Measurements from ENCODE around the gene TRIP6.
A peak's percentile ranks its signal among the peaks of the same experiment; 100 is the strongest.

TRIP6 gene

GRCh38 chr7:100888291-100888987 lies 21.3 kb downstream of the TRIP6 start:
- peaks cover 69% of the 10 kb centered on the region for H3K4me1 Mint-ChIP-seq (ENCODE audit: low read depth)
- H3K36me3 Mint-ChIP-seq (ENCODE audit: low read depth), result peaks cover 53% of the 10 kb centered on the region
- peaks cover 19% of the 10 kb centered on the region for H3K27me3 Mint-ChIP-seq
- H3K27ac Mint-ChIP-seq, result peak overlapping the region; percentile 94
- H3K9me3 Mint-ChIP-seq, result no peaks in the 10 kb centered on the region
- peak overlapping the region; percentile 89 for H3K4me3 Mint-ChIP-seq

DNA sequence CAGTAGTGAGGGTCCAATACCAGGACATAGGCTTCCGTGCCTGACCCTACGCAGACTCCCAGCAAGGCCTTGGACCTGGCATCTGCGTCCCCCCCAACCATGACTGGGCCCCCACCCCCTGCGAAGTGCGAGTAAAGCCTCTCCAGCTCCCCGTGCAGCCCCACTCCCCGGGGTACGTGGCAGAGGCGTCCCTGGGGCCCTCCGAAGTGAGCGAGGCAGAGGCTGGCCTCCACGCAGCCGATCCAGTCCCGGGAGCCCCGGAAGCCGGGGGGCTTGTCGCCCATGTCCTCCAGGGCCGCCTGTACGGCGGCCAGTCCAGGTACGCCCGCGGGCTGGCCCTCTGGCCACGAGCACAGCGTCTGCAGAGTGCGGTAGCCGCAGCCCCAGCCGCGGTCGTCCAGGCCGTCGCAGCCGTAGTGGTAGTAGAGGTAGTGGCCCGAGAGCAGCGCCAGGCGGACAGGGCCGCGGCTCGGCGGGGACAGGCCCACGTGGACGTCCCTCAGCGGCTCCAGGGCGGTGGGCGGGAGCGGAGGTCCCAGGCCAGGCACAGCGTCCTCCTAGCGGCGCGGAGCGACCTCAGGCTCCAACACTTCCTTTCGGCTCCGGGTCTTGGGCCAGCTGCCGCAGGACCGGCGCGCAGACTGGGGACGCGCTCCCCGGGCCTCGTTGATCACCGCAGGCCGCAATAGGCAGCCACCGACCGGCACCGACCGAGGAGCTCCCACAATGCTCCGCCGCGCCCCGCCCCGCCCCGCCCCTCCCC lies 22.0 kb downstream of the TRIP6 start, which contains the start of gene UFSP1:
TSS of gene UFSP1 (minus strand) at position 728 of the 763 bp plus-strand sequence. CDS start at position 284, 444 bp downstream.
- Mint-ChIP-seq H3K9me3 (no peaks in the 10 kb centered on the region), H3K36me3 (ENCODE audit: low read depth) (peaks cover 46% of the 10 kb centered on the region), H3K4me3 (peak within 1 kb of the TSS; percentile 89), H3K4me1 (ENCODE audit: low read depth) (peaks cover 61% of the 10 kb centered on the region), H3K27me3 (peaks cover 19% of the 10 kb centered on the region), H3K27ac (peak within 1 kb of the TSS; percentile 94)

- Mint-ChIP-seq H3K9me3 (no peaks in the 10 kb centered on the region), H3K27me3 (peaks cover 21% of the 10 kb centered on the region), H3K4me3 (peak overlapping the region; percentile 89), H3K36me3 (ENCODE audit: low read depth) (peaks cover 28% of the 10 kb centered on the region), H3K4me1 (ENCODE audit: low read depth) (peaks cover 45% of the 10 kb centered on the region), H3K27ac (peak overlapping the region; percentile 83)
Observed at GRCh38 chr7:100890653-100891567, 23.7 kb downstream of the TRIP6 start.

DNA sequence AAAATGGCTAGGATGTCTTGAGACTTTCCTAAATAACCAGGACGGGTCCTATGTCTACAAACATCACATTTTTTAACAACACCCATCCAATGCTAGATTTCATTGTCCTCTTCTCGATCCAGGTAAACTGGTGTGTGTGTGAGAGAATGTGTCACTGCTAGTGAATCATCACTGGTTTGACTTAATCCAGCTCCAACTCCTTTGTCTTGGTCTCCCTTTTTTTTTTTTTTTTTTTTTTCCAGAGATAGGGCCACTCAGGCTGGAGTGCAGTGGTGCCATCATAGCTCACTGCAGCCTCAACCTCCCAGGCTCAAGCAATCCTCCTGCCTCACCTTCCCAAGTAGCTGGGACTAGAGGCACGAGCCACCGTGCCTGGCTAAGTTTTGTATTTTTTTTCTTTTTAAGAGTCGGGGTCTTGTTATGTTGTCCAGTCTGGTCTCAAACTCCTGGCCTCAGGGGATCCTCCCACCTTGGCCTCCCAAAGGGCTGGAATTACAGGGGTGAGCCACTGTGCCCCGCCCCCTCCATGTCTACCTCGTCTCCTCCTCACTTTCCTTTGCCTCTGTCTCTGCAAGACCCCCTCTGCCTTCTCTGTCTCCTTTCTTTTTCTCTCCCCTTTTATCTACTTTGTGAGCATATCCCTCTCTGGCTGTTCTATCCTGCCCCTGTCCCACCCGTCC lies 24.5 kb downstream of the TRIP6 start:
- Mint-ChIP-seq H3K27ac (peak overlapping the region; percentile 74), H3K27me3 (peaks cover 26% of the 10 kb centered on the region), H3K4me3 (peak overlapping the region; percentile 65), H3K9me3 (no peaks in the 10 kb centered on the region), H3K4me1 (ENCODE audit: low read depth) (peaks cover 43% of the 10 kb centered on the region), H3K36me3 (ENCODE audit: low read depth) (peaks cover 20% of the 10 kb centered on the region)

GRCh38 chr7:100892364-100893317 lies 25.5 kb downstream of the TRIP6 start:
- Mint-ChIP-seq H3K27me3 (peaks cover 30% of the 10 kb centered on the region), H3K4me3 (no peak overlapping the region), H3K27ac (no peak overlapping the region), H3K4me1 (ENCODE audit: low read depth) (peaks cover 34% of the 10 kb centered on the region), H3K36me3 (ENCODE audit: low read depth) (peaks cover 11% of the 10 kb centered on the region), H3K9me3 (no peaks in the 10 kb centered on the region)

- H3K4me1 Mint-ChIP-seq (ENCODE audit: low read depth), result peaks cover 26% of the 10 kb centered on the region
- H3K27me3 Mint-ChIP-seq, result peaks cover 36% of the 10 kb centered on the region
- peaks cover 3% of the 10 kb centered on the region for H3K36me3 Mint-ChIP-seq (ENCODE audit: low read depth)
- H3K9me3 Mint-ChIP-seq, result no peaks in the 10 kb centered on the region
- H3K4me3 Mint-ChIP-seq, result no peak overlapping the region
- no peak overlapping the region for H3K27ac Mint-ChIP-seq
Observed at GRCh38 chr7:100893318-100893895, 26.2 kb downstream of the TRIP6 start.

- Mint-ChIP-seq H3K4me1 (ENCODE audit: low read depth) (peaks cover 23% of the 10 kb centered on the region), H3K36me3 (ENCODE audit: low read depth) (no peaks in the 10 kb centered on the region), H3K9me3 (no peaks in the 10 kb centered on the region), H3K4me3 (no peak overlapping the region), H3K27ac (no peak overlapping the region), H3K27me3 (peaks cover 36% of the 10 kb centered on the region)
Observed at GRCh38 chr7:100893910-100894721, 26.9 kb downstream of the TRIP6 start.

DNA sequence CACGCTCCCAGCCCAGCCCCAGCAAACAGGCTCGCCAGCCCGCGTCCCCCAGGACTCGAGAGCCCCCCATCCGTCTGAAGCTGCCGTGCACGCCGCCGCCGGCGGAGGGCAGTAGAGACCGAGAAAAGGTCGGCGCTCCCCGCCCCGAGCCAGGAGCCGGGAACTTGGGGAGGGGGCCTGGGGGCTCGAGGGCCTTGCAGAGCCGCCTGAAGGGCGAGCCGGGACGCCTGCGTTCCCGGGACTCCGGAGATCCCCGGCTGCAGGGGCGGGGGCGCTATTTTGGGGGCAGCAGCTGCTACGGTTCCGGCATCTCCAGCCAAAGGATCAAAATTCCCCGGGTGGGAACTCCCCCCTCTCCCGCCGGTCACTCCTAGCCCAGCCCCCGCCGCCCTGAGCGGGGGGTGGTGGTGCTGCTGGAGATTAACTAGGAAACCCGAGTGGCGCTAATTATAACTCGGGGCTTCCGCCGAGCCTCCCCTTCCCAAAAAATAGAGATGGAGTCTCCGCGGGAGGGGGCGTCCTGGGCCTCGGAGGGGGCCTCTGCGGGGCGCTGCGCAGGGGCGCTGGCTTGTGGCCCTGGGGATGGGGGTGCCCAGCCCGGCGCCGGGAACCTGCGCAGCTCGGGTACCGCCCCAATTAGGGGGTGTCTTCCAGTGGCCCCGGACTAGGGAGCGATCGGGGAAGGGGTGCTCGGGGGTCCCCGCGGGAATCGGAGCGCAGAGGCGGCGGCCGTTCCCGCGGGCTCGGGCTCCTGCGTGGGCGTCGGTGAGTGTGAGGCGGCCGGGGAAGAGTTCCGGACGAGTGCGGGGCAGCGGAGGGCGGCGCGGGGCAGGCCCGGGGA lies 27.9 kb downstream of the TRIP6 start:
- Mint-ChIP-seq H3K27ac (no peak overlapping the region), H3K27me3 (peaks cover 39% of the 10 kb centered on the region)

GRCh38 chr7:100895701-100895955 lies 28.4 kb downstream of the TRIP6 start, which contains the start of gene ACHE:
Gene ACHE (minus strand): TSS chr7:100895888. CDS start chr7:100894232, 1,656 bp downstream.
- Mint-ChIP-seq H3K36me3 (ENCODE audit: low read depth) (no peaks in the 10 kb centered on the region), H3K27me3 (peaks cover 41% of the 10 kb centered on the region), H3K4me3 (peak within 1 kb of the TSS; percentile 80), H3K27ac (no peak within 1 kb of the TSS), H3K9me3 (no peaks in the 10 kb centered on the region), H3K4me1 (ENCODE audit: low read depth) (peaks cover 18% of the 10 kb centered on the region)

More for the DNA sequence above, 27.9 kb downstream of the TRIP6 start:
- no peaks in the 10 kb centered on the region for H3K9me3 Mint-ChIP-seq
- no peak overlapping the region for H3K4me3 Mint-ChIP-seq
- H3K36me3 Mint-ChIP-seq (ENCODE audit: low read depth), result no peaks in the 10 kb centered on the region
- peaks cover 23% of the 10 kb centered on the region for H3K4me1 Mint-ChIP-seq (ENCODE audit: low read depth)

DNA sequence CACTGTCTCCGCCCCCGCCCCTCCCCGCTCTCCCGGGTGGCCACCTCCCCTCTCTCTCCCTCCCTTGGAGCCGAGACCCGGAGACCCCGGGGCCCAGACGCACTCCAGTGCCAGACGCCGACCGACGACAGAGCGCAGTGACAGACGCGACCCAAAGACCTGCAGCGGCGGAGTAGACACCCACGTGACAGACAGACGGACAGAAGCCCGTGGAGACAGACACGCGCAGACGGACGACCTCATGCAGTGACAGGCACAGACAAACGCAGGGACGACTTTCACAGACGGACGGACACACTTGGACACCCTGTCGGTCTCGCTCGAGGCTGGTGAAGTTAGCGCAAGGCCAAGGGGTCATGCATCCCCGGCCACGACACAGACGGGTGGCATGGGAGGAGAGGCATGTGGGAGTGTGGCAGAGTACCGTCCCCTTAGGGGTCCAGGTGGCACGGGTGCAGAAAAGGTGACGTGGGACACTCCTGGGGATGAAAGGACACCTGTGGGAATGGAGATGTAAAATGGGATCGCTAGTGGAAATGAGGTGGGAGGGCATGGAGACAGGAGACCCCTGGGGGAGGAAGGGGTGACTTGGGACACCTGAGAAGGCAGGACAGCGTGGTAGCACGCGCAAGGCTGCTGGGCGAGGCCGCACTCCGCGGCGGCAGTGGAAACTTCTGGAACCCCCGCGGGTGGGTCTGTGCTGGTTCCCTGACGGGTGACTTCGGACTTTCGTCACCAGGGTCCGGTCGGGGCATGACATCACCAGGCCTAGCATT lies 29.0 kb downstream of the TRIP6 start:
- no peaks in the 10 kb centered on the region for H3K36me3 Mint-ChIP-seq (ENCODE audit: low read depth)
- peaks cover 46% of the 10 kb centered on the region for H3K27me3 Mint-ChIP-seq
- H3K4me3 Mint-ChIP-seq, result peak overlapping the region; percentile 80
- H3K4me1 Mint-ChIP-seq (ENCODE audit: low read depth), result peaks cover 13% of the 10 kb centered on the region
- H3K9me3 Mint-ChIP-seq, result no peaks in the 10 kb centered on the region
- H3K27ac Mint-ChIP-seq, result no peak overlapping the region

DNA sequence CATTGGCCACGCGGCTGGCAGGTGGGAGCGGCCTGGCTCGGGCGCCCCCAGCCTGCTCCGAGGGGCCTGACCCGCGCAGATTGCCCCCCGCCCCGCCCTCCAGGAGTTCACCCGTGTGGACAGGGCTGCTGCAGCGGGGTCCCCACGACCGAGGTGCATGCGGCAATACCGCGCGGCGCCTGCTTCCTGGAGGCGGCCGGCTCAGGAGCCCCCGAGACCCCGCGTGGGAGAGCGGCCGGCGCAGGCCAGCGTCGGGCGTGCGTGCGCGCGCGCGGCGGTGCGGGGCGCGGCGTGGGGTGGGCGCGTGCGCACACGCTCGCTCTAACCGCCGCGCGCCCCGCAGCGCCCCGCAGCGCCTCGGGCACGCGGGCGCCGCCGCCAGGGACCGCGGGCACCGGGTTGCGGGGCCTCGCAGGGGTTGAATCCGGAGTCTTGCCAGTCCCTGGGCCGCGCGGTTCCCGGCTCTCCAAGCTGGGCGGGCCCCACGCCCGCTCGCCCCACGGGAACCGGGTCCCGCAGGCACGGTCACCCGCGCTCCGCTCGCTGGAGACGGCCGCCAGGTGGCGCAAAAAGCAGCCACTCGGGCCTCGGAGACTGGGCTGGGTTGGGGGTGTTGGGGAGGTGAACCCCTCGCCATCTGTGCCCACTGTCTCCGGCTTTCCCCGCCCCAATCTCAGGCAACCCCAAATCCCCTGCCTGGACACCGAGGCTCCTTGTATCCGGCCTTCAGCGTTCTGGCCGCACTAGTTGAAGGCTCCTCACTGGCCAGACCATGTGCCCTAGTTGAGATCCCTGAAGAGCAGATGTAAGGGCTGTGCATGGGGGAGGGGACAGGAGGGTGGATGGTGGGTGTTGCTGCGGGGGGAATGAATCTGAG lies 29.8 kb downstream of the TRIP6 start:
- H3K9me3 Mint-ChIP-seq, result no peaks in the 10 kb centered on the region
- no peak overlapping the region for H3K4me3 Mint-ChIP-seq
- peaks cover 8% of the 10 kb centered on the region for H3K4me1 Mint-ChIP-seq (ENCODE audit: low read depth)
- H3K27ac Mint-ChIP-seq, result no peak overlapping the region
- no peaks in the 10 kb centered on the region for H3K36me3 Mint-ChIP-seq (ENCODE audit: low read depth)
- H3K27me3 Mint-ChIP-seq, result peaks cover 38% of the 10 kb centered on the region
